Endothelial cell of umbilical vein (primary cell): ENCODE measurements around the gene PAX8. TPM values are rescaled to one million over a fixed set of nuclear protein-coding genes. Genes with fewer than 3 reads are reported as not detected.

Experiments
- BruUV-seq: library from RNA; stranded (reverse); fragments of 400-500 nt; replicated peaks from 2 replicates; lab custom pipeline; 2021; lab: Mats Ljungman, UMichigan
- CTCF ChIA-PET: fragments of 300-600, 350-600 bp; sonication (Branson Sonifier 250); formaldehyde crosslinking; loops from one replicate; lab custom pipeline; 2021; ENCODE audit warnings: antibody characterized with exemption, inconsistent platforms; lab: Charles Lee
- POLR2A ChIA-PET: fragments of 300-600, 350-600 bp; sonication (Branson Sonifier 250); formaldehyde crosslinking; loops from one replicate; lab custom pipeline; 2021; ENCODE audit warnings: antibody characterized with exemption, inconsistent platforms; lab: Charles Lee
- DNase-seq: peaks from one replicate; pipeline ENCODE4 v3.0.0-alpha.2; 2011; ENCODE audit warnings: low read depth, low spot score
- FAIRE-seq: peaks from 2 replicates; lab custom pipeline; 2011; peaks lifted over from hg19 to GRCh38; lab: Jason Lieb, UNC
- H2AFZ ChIP-seq: 2 replicates; pipeline ENCODE4 v1.6.0; 2012; ENCODE audit warnings: low read depth, low read length, control low read depth, inconsistent platforms
- H3K27ac ChIP-seq: 2 replicates; pipeline ENCODE4 v1.5.1; 2011; ENCODE audit warnings: low read depth, mild to moderate bottlenecking, control low read depth, low read length, moderate library complexity; ENCODE audit not compliant: insufficient read depth
- H3K27me3 ChIP-seq, 2 experiments: 2 replicates each; pipeline versions ENCODE4 v1.6.0 to v1.6.1; 2011; ENCODE audit warnings: low read length in 2 of 2, mixed read lengths in 1 of 2; ENCODE audit not compliant: control insufficient read depth in 2 of 2, insufficient read depth in 2 of 2
- H3K36me3 ChIP-seq, 2 experiments: 2 replicates in 1 of 2; 3 replicates in 1 of 2; pipeline ENCODE4 v1.5.1; 2011; ENCODE audit warnings: low read length in 2 of 2, mild to moderate bottlenecking in 1 of 2, moderate library complexity in 1 of 2; ENCODE audit not compliant: control insufficient read depth in 2 of 2, insufficient read depth in 2 of 2; ENCODE audit errors: extremely low read depth in 1 of 2
- H3K4me1 ChIP-seq: 3 replicates; pipeline ENCODE4 v1.5.1; 2011; ENCODE audit warnings: mild to moderate bottlenecking, low read length; ENCODE audit not compliant: control insufficient read depth, insufficient read depth; ENCODE audit errors: extremely low read depth
- H3K4me2 ChIP-seq: 2 replicates; pipeline ENCODE4 v1.6.1; 2011; ENCODE audit warnings: low read length, control low read depth, mixed read lengths; ENCODE audit not compliant: insufficient read depth
- H3K4me3 ChIP-seq, 3 experiments: fragments of 200-600 bp in 1 of 3; sonication (generic), shearing (Covaris generic) in 1 of 3; replicated peaks in 1 of 3; 2 replicates each; pipeline ENCODE4 v1.5.1; 2011 to 2016; ENCODE audit warnings: control low read depth in 3 of 3, low read length in 3 of 3, mild to moderate bottlenecking in 2 of 3, inconsistent platforms in 1 of 3, low read depth in 1 of 3, moderate library complexity in 1 of 3; ENCODE audit not compliant: insufficient read depth in 1 of 3
- H3K79me2 ChIP-seq: 2 replicates; pipeline ENCODE4 v1.6.0; 2012; ENCODE audit warnings: low read length, inconsistent platforms; ENCODE audit not compliant: control insufficient read depth, insufficient read depth
- H3K9ac ChIP-seq: replicated peaks from 2 replicates; pipeline ENCODE3; 2011; ENCODE audit warnings: low read length, control low read depth; ENCODE audit not compliant: insufficient read depth; ENCODE audit errors: extremely low read depth
- H3K9me1 ChIP-seq: replicated peaks from 3 replicates; pipeline ENCODE4 v1.6.0; 2011; ENCODE audit warnings: mild to moderate bottlenecking, low read length; ENCODE audit not compliant: control insufficient read depth, insufficient read depth; ENCODE audit errors: extremely low read depth
- H3K9me3 ChIP-seq: replicated peaks from 2 replicates; pipeline ENCODE4 v1.5.1; 2012; ENCODE audit warnings: low read length, inconsistent platforms; ENCODE audit not compliant: control insufficient read depth, insufficient read depth
- H4K20me1 ChIP-seq: replicated peaks from 2 replicates; pipeline ENCODE3; 2011; ENCODE audit warnings: mild to moderate bottlenecking, low read length; ENCODE audit not compliant: control insufficient read depth, insufficient read depth; ENCODE audit errors: extremely low read depth
- CTCF ChIP-seq, 2 donors: IDR thresholded peaks; 1 replicate in 1 of 2; 2 replicates in 1 of 2; pipeline ENCODE4 v1.5.1; 2011; ENCODE audit warnings: low read length in 2 of 2, mild to moderate bottlenecking in 2 of 2, moderate library complexity in 2 of 2, control low read depth in 1 of 2, inconsistent platforms in 1 of 2, low read depth in 1 of 2; ENCODE audit not compliant: insufficient read depth in 1 of 2; ENCODE audit errors: extremely low read depth in 1 of 2
- EZH2 ChIP-seq: IDR thresholded peaks from 2 replicates; pipeline ENCODE4 v1.6.1; 2012; ENCODE audit warnings: borderline replicate concordance, low read depth, mild to moderate bottlenecking, moderate library complexity, low read length, inconsistent platforms; ENCODE audit not compliant: severe bottlenecking
- FOS ChIP-seq: IDR thresholded peaks from 2 replicates; pipeline ENCODE4 v1.6.1; 2011; ENCODE audit warnings: mild to moderate bottlenecking, low read length, moderate library complexity, borderline replicate concordance; ENCODE audit not compliant: insufficient read depth
- GATA2 ChIP-seq: IDR thresholded peaks from 2 replicates; pipeline ENCODE4 v1.7.0; 2011; ENCODE audit warnings: low read depth, mild to moderate bottlenecking, moderate library complexity, mixed read lengths, low read length; ENCODE audit not compliant: insufficient read length, insufficient read depth
- JUN ChIP-seq: IDR thresholded peaks from 2 replicates; pipeline ENCODE4 v1.6.1; 2011; ENCODE audit warnings: borderline replicate concordance, low read depth; ENCODE audit not compliant: insufficient read length, insufficient read depth
- MAX ChIP-seq: IDR thresholded peaks from 2 replicates; pipeline ENCODE4 v1.6.1; 2011; ENCODE audit not compliant: insufficient read depth, insufficient read length
- MYC ChIP-seq: IDR thresholded peaks from one replicate; pipeline ENCODE4 v1.6.1; 2011; ENCODE audit warnings: mild to moderate bottlenecking, low read depth, low read length
- POLR2A ChIP-seq: IDR thresholded peaks from 2 replicates; pipeline ENCODE4 v1.6.1; 2012; ENCODE audit warnings: low read depth, mild to moderate bottlenecking, control low read depth, low read length
- POLR2AphosphoS5 ChIP-seq: IDR thresholded peaks from 2 replicates; pipeline ENCODE4 v1.6.1; 2012; ENCODE audit warnings: low read depth, mild to moderate bottlenecking, control low read depth, low read length, moderate library complexity; ENCODE audit not compliant: insufficient read depth
- dilution Hi-C: fragments of 300-500 bp; cut with MboI; formaldehyde crosslinking; loops from one replicate; pipeline ENCODE4 v1.15.0; 2019; ENCODE audit warnings: low sequenced_read_pairs; ENCODE audit not compliant: extremely low pct_ligation_motif_present
- intact Hi-C: fragments of 100-400 bp; cut with micrococcal nuclease; formaldehyde crosslinking; loops from one replicate; pipeline ENCODE4 v1.10.0; 2022
- polyA plus RNA-seq, 4 experiments: library from polyadenylated mRNA; depleted of rRNA in 3 of 4; stranded (reverse) in 3 of 4; unstranded in 1 of 4; fragments of >200 nt; gene quantifications; 2 replicates each; pipeline versions ENCODE4 v1.2.1 to v1.2.3, GENCODE V29; 2011 to 2012; ENCODE audit warnings: missing spikeins in 1 of 4
- total RNA-seq: library from RNA; stranded (reverse); gene quantifications from 2 replicates; pipeline ENCODE4 v1.2.3, GENCODE V29; 2021

PAX8 gene
- total and polyA plus RNA-seq, 2 donors (not counting 3 experiments of a cell fraction or from before 2014, with no cell fraction given): 0.22 to 0.62 TPM

DNA sequence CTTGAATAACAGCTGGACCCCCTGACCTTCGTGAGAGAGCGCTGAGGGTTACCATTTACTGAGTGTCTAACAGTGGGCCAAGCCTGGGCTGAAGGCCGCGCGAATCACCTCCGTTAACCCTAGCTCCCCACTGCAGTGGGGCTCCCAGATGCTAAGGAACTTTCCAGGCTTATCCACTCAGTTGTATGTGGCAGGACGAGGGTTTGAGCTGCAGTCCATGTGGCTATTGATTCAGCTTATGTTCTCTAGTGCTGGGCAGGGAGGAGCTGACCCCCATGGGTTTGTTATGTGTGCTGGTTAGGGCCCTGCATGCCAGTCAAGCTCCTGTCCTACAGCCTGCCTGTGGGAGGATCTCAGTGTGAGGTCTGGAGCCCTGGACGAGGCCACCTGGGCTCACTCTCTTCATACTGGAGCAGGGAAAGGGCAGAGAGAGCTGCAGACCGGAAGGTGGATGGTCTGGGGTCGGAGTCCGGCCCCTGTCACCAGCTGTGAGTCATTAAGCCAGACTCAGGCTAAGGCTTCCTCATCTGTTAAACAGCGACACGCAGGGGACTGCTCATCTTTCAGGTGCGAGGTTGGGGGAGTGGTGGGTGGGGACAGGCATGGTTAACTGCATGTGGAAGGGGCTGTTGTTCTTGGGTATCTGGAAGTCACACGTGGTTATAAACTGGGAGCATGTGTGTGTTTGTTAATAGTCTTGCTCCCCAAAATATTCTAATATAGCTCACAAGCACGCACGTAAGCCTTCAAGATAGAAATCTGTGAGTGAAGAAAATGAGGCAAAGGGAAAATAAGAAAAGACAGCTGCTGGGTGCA, 98.4 kb downstream of the PAX8 start:
- no peak for FAIRE-seq
- no TSS peak for BruUV-seq
- H2AFZ ChIP-seq: no peak overlapping the region
- ChIA-PET CTCF (interaction anchor here (1.0 to 4.2 kb wide), 6 partner anchors 12 to 43 kb away, joined by 3 to 29 read pairs (median 4); no protein-coding TSS in a partner anchor), POLR2A (no interaction called here)
- TF ChIP-seq JUN: no peak
- no peak for TF ChIP-seq GATA2
- TF ChIP-seq POLR2A: no peak
- no peak for TF ChIP-seq MYC
- no peak for TF ChIP-seq EZH2
- TF ChIP-seq MAX: no peak
- TF ChIP-seq CTCF (IDR thresholded peaks at IDR 0.05; ENCODE audit: extremely low read depth in 1 of 2, insufficient read depth in 1 of 2, low read depth in 1 of 2, low read length in 2 of 2): no peak
- TF ChIP-seq POLR2AphosphoS5: no peak
- no peak for TF ChIP-seq FOS
- H3K27ac ChIP-seq: no peak overlapping the region
- H3K9me1 ChIP-seq: no peaks in the 10 kb centered on the region
- H3K4me2 ChIP-seq: no peak overlapping the region
- no peaks in the 10 kb centered on the region for H3K4me1 ChIP-seq
- no peak overlapping the region for H3K9ac ChIP-seq
- no peak overlapping the region for H3K4me3 ChIP-seq
- peaks cover 0 to 2% of the 10 kb centered on the region in 2 experiments for H3K27me3 ChIP-seq
- intact Hi-C loops: no loop called here
- H4K20me1 ChIP-seq: no peaks in the 10 kb centered on the region
- H3K9me3 ChIP-seq: no peaks in the 10 kb centered on the region
- H3K79me2 ChIP-seq: no peaks in the 10 kb centered on the region
- no peak for DNase-seq
- H3K36me3 ChIP-seq: no peaks in the 10 kb centered on the region
- dilution Hi-C loops: no loop called here
